ENCODE results near the gene SLC4A1. TPM values are rescaled to one million over a fixed set of nuclear protein-coding genes. Genes with fewer than 3 reads are reported as not detected.

Gene SLC4A1
- total and polyA plus RNA-seq, 2 experiments from 2014 or later: not detected

DNA sequence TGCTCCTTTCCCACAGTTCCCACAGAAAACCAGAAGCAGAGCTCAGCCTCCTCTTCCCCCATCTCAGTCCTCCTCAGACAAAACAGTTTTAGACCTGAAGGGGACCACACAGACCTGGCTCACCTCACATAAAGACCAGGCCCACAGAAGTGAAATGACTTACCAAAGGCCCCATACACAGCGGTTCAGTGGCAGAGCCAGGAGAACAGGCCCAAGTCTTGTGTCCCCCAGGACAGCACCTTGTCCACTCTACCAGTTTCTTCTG lies 53.8 kb downstream of the SLC4A1 start:
- H3F3A ChIP-seq (replicated peaks; ENCODE audit: low read depth): peaks cover 30% of the 10 kb centered on the region; the same call in 1 of the 2 replicates
- no peak overlapping the region for H3K4me3 ChIP-seq
- H3K27ac ChIP-seq (ENCODE audit: low read depth): no peak overlapping the region
- no peak overlapping the region for H2AFZ ChIP-seq
- H3K27me3 Mint-ChIP-seq (ENCODE audit: insufficient read depth, low read depth, poor library complexity): peaks cover 23% of the 10 kb centered on the region
- no peak overlapping the region; the same call in 2 of the 3 replicates for H3K4me3 Mint-ChIP-seq
- ATAC-seq (no peak), DNase-seq (ENCODE audit: low spot score) (no peak)
- no peaks in the 10 kb centered on the region for H3K27me3 ChIP-seq (ENCODE audit: insufficient read depth)
- TF ChIP-seq, protein P1, sequence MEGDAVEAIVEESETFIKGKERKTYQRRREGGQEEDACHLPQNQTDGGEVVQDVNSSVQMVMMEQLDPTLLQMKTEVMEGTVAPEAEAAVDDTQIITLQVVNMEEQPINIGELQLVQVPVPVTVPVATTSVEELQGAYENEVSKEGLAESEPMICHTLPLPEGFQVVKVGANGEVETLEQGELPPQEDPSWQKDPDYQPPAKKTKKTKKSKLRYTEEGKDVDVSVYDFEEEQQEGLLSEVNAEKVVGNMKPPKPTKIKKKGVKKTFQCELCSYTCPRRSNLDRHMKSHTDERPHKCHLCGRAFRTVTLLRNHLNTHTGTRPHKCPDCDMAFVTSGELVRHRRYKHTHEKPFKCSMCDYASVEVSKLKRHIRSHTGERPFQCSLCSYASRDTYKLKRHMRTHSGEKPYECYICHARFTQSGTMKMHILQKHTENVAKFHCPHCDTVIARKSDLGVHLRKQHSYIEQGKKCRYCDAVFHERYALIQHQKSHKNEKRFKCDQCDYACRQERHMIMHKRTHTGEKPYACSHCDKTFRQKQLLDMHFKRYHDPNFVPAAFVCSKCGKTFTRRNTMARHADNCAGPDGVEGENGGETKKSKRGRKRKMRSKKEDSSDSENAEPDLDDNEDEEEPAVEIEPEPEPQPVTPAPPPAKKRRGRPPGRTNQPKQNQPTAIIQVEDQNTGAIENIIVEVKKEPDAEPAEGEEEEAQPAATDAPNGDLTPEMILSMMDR (conservative IDR thresholded peaks at IDR 0.05; ENCODE audit: low read depth in 2 of 2): no peak
- TF ChIP-seq STAT1 (IDR thresholded peaks at IDR 0.05; ENCODE audit: unreplicated experiment) (no peak), CREB1 (CRISPR knock-in tag; IDR thresholded peaks at IDR 0.05; ENCODE audit: low read depth) (no peak), ZNF331 (CRISPR knock-in tag; IDR thresholded peaks at IDR 0.05; ENCODE audit: low read depth) (no peak), EZH2 (IDR thresholded peaks at IDR 0.05; ENCODE audit: low read depth, unreplicated experiment) (no peak), EZH2phosphoT487 (IDR thresholded peaks at IDR 0.05; ENCODE audit: unreplicated experiment) (no peak), ZNF114 (CRISPR knock-in tag; IDR thresholded peaks at IDR 0.05) (no peak), JUNB (IDR thresholded peaks at IDR 0.05; ENCODE audit: unreplicated experiment) (no peak), POLR2AphosphoS5 (IDR thresholded peaks at IDR 0.05; ENCODE audit: low read depth) (no peak), NANOG (IDR thresholded peaks at IDR 0.05; ENCODE audit: borderline replicate concordance) (no peak)
- TF ChIP-seq, protein P2, sequence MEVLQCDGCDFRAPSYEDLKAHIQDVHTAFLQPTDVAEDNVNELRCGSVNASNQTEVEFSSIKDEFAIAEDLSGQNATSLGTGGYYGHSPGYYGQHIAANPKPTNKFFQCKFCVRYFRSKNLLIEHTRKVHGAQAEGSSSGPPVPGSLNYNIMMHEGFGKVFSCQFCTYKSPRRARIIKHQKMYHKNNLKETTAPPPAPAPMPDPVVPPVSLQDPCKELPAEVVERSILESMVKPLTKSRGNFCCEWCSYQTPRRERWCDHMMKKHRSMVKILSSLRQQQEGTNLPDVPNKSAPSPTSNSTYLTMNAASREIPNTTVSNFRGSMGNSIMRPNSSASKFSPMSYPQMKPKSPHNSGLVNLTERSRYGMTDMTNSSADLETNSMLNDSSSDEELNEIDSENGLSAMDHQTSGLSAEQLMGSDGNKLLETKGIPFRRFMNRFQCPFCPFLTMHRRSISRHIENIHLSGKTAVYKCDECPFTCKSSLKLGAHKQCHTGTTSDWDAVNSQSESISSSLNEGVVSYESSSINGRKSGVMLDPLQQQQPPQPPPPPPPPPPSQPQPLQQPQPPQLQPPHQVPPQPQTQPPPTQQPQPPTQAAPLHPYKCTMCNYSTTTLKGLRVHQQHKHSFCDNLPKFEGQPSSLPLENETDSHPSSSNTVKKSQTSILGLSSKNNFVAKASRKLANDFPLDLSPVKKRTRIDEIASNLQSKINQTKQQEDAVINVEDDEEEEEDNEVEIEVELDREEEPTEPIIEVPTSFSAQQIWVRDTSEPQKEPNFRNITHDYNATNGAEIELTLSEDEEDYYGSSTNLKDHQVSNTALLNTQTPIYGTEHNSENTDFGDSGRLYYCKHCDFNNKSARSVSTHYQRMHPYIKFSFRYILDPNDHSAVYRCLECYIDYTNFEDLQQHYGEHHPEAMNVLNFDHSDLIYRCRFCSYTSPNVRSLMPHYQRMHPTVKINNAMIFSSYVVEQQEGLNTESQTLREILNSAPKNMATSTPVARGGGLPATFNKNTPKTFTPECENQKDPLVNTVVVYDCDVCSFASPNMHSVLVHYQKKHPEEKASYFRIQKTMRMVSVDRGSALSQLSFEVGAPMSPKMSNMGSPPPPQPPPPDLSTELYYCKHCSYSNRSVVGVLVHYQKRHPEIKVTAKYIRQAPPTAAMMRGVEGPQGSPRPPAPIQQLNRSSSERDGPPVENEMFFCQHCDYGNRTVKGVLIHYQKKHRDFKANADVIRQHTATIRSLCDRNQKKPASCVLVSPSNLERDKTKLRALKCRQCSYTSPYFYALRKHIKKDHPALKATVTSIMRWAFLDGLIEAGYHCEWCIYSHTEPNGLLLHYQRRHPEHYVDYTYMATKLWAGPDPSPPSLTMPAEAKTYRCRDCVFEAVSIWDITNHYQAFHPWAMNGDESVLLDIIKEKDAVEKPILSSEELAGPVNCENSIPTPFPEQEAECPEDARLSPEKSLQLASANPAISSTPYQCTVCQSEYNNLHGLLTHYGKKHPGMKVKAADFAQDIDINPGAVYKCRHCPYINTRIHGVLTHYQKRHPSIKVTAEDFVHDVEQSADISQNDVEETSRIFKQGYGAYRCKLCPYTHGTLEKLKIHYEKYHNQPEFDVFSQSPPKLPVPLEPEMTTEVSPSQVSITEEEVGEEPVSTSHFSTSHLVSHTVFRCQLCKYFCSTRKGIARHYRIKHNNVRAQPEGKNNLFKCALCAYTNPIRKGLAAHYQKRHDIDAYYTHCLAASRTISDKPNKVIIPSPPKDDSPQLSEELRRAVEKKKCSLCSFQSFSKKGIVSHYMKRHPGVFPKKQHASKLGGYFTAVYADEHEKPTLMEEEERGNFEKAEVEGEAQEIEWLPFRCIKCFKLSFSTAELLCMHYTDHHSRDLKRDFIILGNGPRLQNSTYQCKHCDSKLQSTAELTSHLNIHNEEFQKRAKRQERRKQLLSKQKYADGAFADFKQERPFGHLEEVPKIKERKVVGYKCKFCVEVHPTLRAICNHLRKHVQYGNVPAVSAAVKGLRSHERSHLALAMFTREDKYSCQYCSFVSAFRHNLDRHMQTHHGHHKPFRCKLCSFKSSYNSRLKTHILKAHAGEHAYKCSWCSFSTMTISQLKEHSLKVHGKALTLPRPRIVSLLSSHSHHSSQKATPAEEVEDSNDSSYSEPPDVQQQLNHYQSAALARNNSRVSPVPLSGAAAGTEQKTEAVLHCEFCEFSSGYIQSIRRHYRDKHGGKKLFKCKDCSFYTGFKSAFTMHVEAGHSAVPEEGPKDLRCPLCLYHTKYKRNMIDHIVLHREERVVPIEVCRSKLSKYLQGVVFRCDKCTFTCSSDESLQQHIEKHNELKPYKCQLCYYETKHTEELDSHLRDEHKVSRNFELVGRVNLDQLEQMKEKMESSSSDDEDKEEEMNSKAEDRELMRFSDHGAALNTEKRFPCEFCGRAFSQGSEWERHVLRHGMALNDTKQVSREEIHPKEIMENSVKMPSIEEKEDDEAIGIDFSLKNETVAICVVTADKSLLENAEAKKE (CRISPR knock-in tag; IDR thresholded peaks at IDR 0.05): no peak
- TF ChIP-seq, protein P3, sequence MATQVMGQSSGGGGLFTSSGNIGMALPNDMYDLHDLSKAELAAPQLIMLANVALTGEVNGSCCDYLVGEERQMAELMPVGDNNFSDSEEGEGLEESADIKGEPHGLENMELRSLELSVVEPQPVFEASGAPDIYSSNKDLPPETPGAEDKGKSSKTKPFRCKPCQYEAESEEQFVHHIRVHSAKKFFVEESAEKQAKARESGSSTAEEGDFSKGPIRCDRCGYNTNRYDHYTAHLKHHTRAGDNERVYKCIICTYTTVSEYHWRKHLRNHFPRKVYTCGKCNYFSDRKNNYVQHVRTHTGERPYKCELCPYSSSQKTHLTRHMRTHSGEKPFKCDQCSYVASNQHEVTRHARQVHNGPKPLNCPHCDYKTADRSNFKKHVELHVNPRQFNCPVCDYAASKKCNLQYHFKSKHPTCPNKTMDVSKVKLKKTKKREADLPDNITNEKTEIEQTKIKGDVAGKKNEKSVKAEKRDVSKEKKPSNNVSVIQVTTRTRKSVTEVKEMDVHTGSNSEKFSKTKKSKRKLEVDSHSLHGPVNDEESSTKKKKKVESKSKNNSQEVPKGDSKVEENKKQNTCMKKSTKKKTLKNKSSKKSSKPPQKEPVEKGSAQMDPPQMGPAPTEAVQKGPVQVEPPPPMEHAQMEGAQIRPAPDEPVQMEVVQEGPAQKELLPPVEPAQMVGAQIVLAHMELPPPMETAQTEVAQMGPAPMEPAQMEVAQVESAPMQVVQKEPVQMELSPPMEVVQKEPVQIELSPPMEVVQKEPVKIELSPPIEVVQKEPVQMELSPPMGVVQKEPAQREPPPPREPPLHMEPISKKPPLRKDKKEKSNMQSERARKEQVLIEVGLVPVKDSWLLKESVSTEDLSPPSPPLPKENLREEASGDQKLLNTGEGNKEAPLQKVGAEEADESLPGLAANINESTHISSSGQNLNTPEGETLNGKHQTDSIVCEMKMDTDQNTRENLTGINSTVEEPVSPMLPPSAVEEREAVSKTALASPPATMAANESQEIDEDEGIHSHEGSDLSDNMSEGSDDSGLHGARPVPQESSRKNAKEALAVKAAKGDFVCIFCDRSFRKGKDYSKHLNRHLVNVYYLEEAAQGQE (IDR thresholded peaks at IDR 0.05; ENCODE audit: unreplicated experiment): no peak
- TF ChIP-seq, protein P4, sequence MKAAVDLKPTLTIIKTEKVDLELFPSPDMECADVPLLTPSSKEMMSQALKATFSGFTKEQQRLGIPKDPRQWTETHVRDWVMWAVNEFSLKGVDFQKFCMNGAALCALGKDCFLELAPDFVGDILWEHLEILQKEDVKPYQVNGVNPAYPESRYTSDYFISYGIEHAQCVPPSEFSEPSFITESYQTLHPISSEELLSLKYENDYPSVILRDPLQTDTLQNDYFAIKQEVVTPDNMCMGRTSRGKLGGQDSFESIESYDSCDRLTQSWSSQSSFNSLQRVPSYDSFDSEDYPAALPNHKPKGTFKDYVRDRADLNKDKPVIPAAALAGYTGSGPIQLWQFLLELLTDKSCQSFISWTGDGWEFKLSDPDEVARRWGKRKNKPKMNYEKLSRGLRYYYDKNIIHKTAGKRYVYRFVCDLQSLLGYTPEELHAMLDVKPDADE (IDR thresholded peaks at IDR 0.05): no peak
- H3K36me3 Mint-ChIP-seq (ENCODE audit: low read depth): peaks cover 76% of the 10 kb centered on the region
- H3K4me1 ChIP-seq (ENCODE audit: insufficient read depth): peaks cover 9% of the 10 kb centered on the region; the same call in 1 of the 2 replicates
- peaks cover 18% of the 10 kb centered on the region for H3K79me2 ChIP-seq (replicated peaks; ENCODE audit: insufficient read depth)
- H3K4me1 Mint-ChIP-seq: peaks cover 24% of the 10 kb centered on the region
- peaks cover 21% of the 10 kb centered on the region for H3K36me3 ChIP-seq (ENCODE audit: insufficient read depth)
- H3K9me2 ChIP-seq (ENCODE audit: insufficient read depth): no peaks in the 10 kb centered on the region
- no peak overlapping the region for H3K27ac Mint-ChIP-seq
- H3K4me2 ChIP-seq: no peak overlapping the region
- H4K20me1 ChIP-seq (replicated peaks; ENCODE audit: insufficient read depth): peaks cover 6% of the 10 kb centered on the region
- H3K9me3 Mint-ChIP-seq: no peaks in the 10 kb centered on the region

Measured in GM23338 (cell line).